Left colon (tissue), 2 donors: ENCODE data around the gene PRMT7. TPM values are rescaled to one million over a fixed set of nuclear protein-coding genes. Genes with fewer than 3 reads are reported as not detected.
A peak's percentile ranks its signal among the peaks of the same experiment; 100 is the strongest.

Experiments used
- ATAC-seq: fragments of 200-7000 bp; cut with Tn5 transposase; one replicate; pipeline ENCODE4 v1.9.1; 2020; ENCODE audit warnings: mild to moderate bottlenecking, moderate library complexity
- DNase-seq, 2 donors: peaks; one replicate each; pipeline ENCODE4 v3.0.0-alpha.2; 2020
- intact Hi-C, 2 donors: fragments of 100-400 bp; cut with DNase I in 1 of 2; cut with micrococcal nuclease in 1 of 2; formaldehyde crosslinking; loops; one replicate each; pipeline versions ENCODE4 v1.11.2 to v1.14.0; 2022; cut with DNase I, micrococcal nuclease
- long read RNA-seq: library from polyadenylated mRNA; unstranded; transcript quantifications from one replicate; pipeline ENCODE4 v2.0.0, GENCODE V29; 2021
- total RNA-seq, 2 donors: library from RNA; stranded (reverse); fragmentation: NEBNext Ultra II Directional; extraction: Animal tissue kit (Norgen Biotek cat#: 25700); gene quantifications; one replicate each; pipeline ENCODE4 v1.2.1, GENCODE V29; 2021
- donor health status: DM: no; HTN: no; CAD: no.
- donor health status: DM: yes; HTN: yes; CAD: no.

PRMT7 gene, protein sequence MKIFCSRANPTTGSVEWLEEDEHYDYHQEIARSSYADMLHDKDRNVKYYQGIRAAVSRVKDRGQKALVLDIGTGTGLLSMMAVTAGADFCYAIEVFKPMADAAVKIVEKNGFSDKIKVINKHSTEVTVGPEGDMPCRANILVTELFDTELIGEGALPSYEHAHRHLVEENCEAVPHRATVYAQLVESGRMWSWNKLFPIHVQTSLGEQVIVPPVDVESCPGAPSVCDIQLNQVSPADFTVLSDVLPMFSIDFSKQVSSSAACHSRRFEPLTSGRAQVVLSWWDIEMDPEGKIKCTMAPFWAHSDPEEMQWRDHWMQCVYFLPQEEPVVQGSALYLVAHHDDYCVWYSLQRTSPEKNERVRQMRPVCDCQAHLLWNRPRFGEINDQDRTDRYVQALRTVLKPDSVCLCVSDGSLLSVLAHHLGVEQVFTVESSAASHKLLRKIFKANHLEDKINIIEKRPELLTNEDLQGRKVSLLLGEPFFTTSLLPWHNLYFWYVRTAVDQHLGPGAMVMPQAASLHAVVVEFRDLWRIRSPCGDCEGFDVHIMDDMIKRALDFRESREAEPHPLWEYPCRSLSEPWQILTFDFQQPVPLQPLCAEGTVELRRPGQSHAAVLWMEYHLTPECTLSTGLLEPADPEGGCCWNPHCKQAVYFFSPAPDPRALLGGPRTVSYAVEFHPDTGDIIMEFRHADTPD
- total RNA-seq, result 10 to 100 TPM; 26.3 to 27.7 TPM
- long read RNA-seq, partial matches to known transcripts, result 9 of 31 reads
- long read RNA-seq, other reads (novel, unspliced or antisense), result 20 of 31 reads

DNA sequence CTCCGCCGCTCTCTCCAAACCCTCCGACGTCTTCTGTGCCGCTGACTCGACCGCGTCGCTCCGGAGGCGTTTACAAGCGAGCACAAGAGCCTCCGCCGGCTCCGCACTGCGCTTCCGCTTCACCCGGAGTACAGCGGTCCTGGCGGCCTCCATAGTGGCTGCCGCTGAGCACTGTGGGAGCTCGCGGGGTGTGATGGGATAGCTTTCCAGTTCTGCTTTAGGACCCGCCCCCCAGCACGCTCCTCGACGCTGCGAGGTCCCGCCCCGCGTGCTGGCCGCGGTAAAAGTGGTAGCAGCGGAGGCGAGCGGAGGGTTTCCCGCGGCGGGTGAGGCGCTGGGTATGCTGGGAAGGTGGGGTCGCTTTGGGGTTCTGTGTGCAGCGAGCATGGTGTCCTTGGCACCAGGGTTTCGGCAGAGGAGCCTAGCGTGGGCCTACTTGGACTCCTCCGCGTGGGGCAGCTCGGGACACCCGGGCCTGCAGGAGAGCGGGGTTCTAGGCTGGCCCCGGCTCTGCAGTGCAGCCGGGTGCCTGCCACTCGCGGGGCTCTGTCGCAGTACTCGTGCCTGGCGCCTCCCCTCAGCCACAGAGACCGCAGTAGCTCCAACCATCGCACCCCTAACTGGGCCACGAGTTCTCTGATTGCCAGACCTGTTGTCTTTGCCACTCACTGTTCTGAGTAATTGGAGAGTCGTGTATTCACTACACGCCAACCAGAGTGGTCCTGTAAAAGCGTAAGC lies at the start of gene PRMT7, which contains the start of gene SLC7A6OS:
TSS of gene PRMT7 (plus strand) at position 246 of the 738 bp plus-strand sequence. CDS start 4,961 bp downstream, outside the sequence.
TSS of gene SLC7A6OS (minus strand) at position 173 of the 738 bp plus-strand sequence. CDS start at position 153, 20 bp downstream.
- peak; percentile 99 for ATAC-seq
- intact Hi-C loops, result loop anchor here in 1 of 2 donors (5.0 kb wide), 1 partner anchor 49 kb away; the partner anchor contains the start of gene SLC7A6
- peak; percentile 93 to 95 for DNase-seq

DNA sequence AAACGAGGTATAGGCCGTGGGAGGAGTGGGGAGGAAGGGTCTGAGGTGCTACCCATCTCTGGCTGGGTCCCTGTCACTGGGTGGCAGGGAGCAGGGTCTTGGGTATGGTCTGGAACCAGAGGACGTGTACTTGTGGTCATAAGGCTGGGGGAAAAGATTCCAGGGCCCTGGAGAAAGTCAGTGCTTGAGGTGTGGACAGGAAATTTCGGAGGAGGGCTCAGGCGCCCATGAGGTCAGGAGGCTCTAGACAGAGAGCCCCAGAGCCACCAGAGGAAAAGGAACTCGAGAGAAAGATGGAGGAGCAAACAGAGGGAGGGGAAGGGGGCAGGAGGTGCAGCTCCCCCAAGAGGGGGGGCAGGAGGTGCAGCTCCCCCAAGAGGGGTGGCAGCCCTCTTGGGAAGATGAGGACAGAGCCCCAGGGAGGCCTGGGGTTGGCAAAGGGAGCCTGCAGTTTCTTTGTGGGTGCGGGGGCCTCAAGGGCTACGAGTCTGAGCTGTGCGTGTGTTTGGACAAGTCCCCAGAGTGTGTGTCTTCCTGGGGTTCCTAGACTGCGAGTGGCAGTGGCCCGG lies 47.2 kb upstream of the PRMT7 start:
- intact Hi-C loops, result loop anchor here in 1 of 2 donors (5.0 kb wide), 1 partner anchor 49 kb away; the partner anchor contains the start of genes PRMT7 and SLC7A6OS
- DNase-seq, result no peak
- ATAC-seq, result no peak

DNA sequence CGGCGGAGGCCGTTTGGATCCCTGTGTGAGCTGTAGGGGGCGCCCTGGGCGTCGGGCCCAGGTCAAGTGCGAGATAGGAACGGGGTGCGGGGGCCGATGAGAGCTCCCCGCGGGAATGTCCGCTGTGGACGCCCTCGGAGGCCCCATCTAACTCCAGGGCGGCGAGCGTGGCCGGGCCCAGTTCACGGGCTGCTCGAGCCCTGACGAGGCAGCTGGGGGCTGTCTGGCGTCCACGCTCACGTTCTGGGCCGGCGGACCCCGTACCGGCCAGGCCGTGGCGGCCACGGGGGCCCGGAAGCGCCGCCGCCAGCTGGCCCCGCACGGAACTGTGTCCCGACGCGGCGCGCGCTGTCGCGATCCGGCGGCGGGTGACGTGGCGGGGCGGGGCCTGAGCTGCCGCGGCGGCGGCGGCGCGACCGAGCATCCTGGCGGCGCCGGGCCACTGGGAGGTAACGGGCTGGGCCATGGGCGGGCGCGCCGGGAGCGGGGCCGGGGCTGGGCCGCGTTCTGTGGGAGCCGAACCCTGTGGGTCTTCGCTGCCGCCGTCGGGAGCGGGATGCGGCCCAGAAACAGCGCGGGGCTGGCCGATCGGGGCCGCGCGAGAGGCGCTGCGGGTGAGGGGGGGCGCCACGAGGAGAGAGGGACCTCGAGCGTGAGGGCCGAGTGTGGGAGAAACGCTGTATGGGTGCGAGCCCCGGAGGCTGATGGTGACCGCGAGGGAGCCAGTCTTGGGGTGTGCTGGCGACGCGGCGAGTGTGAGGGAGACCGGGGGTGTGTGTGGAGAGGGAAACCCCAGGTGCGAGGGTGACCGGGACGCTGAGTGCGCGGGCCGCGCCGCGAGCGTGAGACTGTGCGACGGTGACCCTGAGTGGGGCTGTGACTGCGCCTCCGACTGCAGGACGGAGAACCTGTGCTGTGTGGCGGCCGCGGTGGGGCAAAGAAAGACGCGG lies 46.4 kb upstream of the PRMT7 start, which contains the start of gene SLC7A6:
TSS of gene SLC7A6 (plus strand) at position 399 of the 950 bp plus-strand sequence. CDS start 10,201 bp downstream, outside the sequence.
- DNase-seq (peak; percentile 68 to 84), ATAC-seq (peak; percentile 68)
- intact Hi-C loops, result loop anchor here in 1 of 2 donors (5.0 kb wide), 1 partner anchor 48 kb away; the partner anchor contains the start of genes PRMT7 and SLC7A6OS

DNA sequence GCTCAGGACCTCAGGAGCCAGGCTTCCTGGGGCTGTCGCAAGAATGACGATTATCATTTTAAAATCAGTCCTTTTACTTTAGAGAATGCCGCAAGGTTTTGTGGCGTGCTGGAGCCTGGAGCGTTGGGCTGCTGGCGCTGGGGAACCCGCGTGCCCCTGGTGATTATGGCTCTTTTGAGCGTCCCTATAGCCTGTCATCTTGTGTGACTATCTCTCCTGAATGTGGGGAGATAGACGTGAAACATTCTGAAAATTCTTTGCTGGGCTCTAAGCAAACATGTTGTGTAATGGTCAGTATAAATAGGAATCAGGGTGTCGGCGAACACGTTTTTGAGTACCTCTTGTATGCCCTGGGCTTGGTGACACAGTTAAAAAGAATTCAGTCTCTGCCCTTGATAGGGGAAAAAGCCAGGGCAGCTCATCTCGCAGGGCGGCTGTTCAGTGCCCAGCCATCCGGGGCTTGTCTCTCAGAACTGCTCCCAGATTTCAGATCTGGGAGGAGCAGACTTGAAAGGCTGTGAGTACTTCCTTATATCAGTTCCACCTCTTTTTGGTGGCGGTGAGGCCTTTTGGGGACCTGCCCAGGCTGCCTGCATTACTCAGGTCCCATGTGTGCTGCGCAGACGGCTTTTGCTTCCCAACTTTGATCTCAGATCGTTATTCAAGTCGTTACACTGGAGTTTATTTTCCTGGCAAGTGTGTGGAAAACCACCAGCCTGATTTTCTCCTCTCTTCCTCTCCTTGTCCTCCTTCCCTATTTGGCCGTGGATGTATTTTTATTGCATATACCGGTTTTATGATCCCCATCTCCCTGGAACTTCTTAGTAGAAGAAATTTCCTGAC lies 45.5 kb upstream of the PRMT7 start:
- intact Hi-C loops, result no loop called here
- peak; percentile 70 for ATAC-seq
- peak; percentile 71 to 77 for DNase-seq

DNA sequence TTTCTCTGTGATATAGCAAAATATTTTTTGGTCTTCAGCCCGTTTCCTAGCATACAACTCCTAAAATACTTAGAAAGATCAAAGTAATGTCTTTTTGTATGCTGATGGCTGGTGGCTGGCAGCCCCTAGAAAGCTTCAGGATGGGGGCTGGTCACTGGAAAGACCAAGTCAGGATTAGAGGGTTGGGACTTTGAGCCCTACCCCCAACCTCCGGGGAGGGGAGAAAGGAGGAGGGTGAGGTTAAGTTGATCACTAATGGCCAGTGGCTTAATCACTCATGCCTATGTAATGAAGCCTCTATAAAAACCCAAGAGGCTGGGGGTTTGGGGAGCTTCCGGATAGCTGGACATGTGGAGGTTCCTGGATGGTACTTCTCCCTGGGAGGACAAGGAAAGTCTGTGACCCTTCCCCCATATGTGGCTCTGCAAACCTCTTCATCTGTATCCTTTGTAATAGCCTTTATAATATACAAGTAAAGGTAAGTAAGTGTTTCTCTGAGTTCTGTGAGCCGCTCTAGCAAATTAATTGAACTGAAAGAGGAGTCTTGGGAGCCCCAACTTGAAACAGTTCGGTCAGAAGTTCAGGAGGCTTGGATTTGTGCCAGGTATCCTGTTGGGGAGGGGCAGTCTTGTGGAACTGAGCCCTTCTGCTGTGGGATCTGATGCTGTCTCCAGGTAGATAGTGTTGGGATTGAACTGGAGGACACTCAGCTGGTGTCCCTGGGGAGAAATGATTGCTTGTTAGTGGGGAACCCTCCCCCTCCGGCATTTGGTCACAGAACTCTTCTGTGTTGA lies 43.0 kb upstream of the PRMT7 start:
- no peak for ATAC-seq
- peak in 1 of 2 donors; percentile 42 for DNase-seq
- intact Hi-C loops, result no loop called here

DNA sequence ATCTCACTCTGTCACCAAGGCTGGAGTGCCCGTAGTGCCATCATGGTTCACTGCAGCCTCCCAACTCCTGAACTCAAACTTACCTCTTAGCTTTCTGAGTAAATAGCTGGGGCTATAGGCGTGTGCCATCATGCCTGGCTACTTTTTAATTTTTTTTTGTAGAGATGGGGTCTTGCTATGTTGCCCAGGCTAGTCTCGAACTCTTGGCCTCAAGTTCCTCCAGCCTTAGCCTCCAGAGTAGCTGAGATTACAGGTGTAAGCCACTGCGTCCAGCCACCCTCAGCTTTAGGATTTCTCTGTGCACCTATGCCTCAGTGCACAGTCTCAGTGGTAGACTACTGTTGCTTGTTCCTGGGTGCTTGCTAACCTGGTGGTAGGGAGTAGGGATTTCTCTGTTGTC lies 41.0 kb upstream of the PRMT7 start:
- ATAC-seq (no peak), DNase-seq (no peak)
- intact Hi-C loops, result no loop called here

DNA sequence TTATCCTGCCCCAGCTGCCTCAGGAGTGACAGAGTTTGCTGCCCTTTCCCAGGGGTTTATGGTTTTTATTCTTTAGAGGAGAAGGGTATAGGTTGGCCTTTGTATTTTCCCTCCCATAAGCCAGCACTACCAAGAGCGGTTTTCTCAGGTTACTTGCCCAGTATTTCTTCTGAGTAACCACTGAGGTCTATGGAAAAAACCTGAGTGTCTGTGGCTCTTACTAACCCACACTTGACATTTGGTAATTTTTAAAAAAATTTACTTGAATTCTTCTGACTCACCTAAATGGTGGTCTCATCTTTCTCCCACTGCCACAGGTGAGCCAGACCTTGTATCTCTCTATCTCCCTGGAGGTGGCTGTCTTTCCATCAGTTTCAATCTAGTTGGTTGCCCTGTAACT lies 40.5 kb upstream of the PRMT7 start:
- ATAC-seq, result no peak
- intact Hi-C loops, result no loop called here
- DNase-seq, result no peak

DNA sequence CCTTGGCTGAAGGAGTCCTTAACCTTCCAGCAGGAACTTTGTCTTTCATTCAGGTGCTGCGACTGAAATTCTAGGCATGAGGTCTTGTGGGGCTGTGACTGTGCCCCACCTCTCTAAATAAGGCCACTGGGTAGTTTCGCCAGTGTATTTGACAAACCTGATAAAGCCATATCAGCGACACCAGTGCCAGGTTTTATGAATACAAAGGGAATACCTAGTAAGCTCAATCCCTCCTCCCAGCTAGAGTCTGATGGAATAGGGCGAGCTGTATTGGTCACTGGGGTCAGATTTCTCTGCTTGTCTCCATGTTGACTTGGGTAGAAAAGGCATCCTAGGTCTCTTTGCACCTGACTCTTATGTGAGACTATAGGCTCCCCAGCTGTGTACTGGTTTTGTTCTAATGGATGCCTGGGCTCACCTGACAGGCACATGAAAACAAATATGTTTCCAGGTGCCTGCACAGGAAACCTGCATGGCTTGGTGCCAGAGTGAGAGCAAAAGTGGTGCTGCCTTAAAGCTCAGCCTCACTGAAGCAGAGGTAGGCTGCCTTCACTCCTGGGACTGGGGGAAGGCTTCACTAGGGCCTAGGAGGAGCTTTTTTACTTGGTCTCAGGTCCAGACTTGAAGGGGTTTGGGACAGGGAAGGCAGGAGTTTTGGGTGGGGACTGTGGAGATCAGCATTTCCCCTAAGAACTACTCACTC lies 38.2 kb upstream of the PRMT7 start:
- intact Hi-C loops, result no loop called here
- peak; percentile 71 for ATAC-seq
- peak in 1 of 2 donors; percentile 61 for DNase-seq

DNA sequence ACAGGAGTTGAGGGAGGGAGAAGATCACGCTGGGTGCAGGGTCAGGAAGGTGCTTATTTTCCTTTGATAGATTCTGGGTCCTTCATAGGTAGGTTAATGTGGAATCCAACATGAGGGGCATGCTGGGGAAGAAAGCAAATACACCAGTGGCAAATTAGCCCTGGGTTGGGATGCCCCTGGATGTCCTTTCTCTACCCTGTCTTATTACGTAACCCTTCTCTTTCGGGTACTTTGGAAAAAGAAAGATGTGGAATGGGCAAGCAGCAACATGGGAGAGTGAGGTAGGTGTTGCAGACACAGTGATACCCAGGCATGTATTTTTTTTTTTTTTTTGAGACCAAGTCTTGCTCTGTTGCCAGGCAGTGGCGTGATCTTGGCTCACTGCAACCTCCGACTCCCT lies 37.4 kb upstream of the PRMT7 start:
- no peak for ATAC-seq
- intact Hi-C loops, result no loop called here
- no peak for DNase-seq

DNA sequence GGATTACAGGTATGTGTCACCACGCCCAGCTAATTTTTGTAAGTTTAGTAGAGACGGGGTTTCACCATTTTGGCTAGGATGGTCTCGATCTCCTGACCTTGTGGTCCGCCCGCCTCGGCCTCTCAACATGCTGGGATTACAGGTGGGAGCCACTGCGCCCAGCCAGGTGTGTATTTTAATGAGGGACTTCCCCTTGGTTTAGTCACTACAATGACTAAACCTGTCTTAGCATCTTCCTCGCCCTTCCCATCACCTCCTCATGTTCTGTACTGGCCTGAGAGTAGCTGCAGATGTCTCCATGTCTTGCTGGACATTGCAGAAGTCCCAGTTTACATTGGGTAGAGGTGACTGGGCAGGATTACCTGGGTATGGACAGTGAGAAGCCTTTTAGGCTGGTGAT lies 36.9 kb upstream of the PRMT7 start:
- ATAC-seq, result no peak
- intact Hi-C loops, result no loop called here
- no peak for DNase-seq

DNA sequence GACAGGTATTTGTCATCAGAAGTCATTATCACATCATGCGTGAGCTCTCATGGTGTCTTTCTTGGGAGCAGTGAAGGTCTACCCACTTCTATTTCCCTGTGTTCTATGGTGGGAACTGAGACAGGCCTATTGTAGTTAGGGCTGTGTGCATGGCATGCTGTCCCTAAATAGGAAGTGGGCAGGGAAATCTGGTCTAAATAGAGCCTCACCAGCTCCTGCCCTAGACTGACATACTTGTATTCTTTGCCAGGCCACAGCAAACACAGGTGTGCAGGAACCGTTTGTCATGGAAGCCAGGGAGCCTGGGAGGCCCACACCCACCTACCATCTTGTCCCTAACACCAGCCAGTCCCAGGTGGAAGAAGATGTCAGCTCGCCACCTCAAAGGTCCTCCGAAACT lies 36.4 kb upstream of the PRMT7 start:
- intact Hi-C loops, result no loop called here
- ATAC-seq (no peak), DNase-seq (no peak)

DNA sequence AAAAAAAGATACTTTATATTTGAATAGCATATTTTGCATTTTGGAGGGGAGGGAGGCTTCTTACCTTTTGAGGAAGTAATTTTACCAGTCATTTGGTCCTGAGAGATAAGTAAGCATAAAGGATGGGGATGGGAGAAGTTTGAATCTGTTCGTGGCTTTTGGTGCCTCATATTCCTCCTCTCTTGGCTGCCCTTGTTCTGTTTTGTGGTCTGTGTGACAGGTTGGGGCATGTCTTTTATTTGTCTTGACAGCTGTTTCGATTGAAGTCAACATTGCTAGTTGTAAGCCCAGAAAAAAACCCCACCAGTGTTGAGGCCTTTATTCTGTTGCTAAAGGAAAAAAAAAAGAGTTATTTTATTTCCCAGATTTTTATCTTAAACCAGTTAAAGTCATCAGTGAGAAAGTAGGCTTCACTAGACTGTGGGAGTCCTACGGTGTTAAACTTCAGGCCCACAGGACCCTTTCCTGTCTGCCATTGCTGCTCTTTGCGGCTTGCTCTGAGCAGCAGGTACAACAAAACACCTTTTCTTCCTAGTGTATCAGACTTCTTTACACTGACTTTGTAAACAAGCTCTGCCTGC lies 35.1 kb upstream of the PRMT7 start:
- no peak for ATAC-seq
- DNase-seq, result no peak
- intact Hi-C loops, result no loop called here

DNA sequence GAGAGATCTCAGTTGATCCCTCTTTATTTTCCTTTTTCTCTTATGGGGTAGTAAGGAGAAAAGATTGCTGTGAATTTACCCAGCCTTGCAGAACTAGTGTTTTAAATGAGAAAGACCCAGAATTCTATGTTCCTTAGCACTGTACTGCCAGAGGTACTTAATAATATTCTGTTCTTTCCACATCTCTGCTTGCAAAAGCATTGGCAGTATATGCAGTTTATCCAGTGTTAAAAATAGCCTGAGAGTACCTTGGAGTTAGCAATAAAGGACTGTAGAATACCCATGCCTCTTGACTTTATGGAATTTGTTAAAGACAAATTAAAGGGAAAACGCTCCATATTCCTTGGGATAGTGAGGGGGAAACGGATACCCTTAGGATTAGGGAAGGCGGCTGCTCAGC lies 34.6 kb upstream of the PRMT7 start:
- no peak for DNase-seq
- intact Hi-C loops, result no loop called here
- no peak for ATAC-seq

DNA sequence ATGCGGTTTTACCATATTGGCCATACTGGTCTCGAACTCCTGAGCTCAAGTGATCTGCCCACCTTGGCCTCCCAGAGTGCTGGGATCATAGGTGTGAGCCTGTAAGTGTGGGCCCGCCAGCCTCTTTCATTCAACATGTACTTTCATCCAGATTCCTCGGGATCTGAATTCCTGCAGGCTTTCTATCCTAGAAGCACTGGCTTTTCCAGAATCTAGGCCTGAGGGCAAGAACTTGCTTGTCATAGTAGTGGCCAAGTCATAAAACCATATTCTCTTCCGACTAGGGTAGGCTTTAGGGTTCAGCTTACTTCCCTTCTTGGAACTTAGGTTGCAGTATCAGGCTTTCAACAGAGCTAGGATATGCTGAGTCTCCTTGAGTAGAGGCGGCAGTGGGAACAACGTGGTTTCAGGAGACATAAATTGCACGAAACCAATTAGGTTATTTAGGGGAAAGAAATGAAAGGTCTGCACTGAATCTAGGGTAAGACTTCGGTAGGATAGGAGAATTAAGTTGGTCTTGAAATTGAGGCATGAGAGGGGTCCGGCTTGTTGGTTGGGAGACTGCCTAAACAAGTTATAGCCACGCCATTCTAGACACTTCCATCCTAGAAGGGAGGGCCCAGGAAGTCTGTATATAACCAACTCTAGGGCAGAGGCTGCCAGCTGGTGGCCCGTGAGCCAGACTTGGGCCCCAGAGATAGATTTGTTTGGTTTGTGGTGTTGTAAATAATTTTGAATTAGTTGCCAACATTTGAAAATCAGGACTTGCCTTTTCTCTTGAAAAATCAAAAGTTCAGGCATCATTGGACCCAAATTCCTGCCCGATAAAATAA lies 30.9 kb upstream of the PRMT7 start:
- ATAC-seq, result peak; percentile 77
- DNase-seq, result no peak
- intact Hi-C loops, result no loop called here
